Progenitor cell of endocrine pancreas (in vitro differentiated cells): ENCODE data around the gene RAB19. TPM values are rescaled to one million over a fixed set of nuclear protein-coding genes. Genes with fewer than 3 reads are reported as not detected.

Experiments
- DNase-seq: peaks from one replicate; pipeline ENCODE4 v3.0.0; 2021; ENCODE audit warnings: low spot score; ENCODE audit not compliant: unreplicated experiment
- H3K27ac Mint-ChIP-seq: 2 replicates; pipeline ENCODE4 v1.8.0; 2021; ENCODE audit warnings: mild to moderate bottlenecking, moderate library complexity, mixed read lengths
- H3K27me3 Mint-ChIP-seq: 2 replicates; pipeline ENCODE4 v1.8.0; 2021; ENCODE audit warnings: mixed read lengths
- H3K36me3 Mint-ChIP-seq: 2 replicates; pipeline ENCODE4 v1.8.0; 2022; ENCODE audit warnings: mixed read lengths; ENCODE audit not compliant: insufficient read depth
- H3K4me1 Mint-ChIP-seq: 2 replicates; pipeline ENCODE4 v1.8.0; 2021; ENCODE audit warnings: low read depth, mixed read lengths
- H3K4me3 Mint-ChIP-seq: 2 replicates; pipeline ENCODE4 v1.8.0; 2021; ENCODE audit warnings: low read depth, mild to moderate bottlenecking, moderate library complexity, mixed read lengths
- H3K9me3 Mint-ChIP-seq: 2 replicates; pipeline ENCODE4 v1.8.0; 2021; ENCODE audit warnings: low read depth, mixed read lengths
- total RNA-seq: library from RNA; stranded (reverse); gene quantifications from 2 replicates; pipeline ENCODE4 v1.2.1, GENCODE V29; 2021
- TF ChIP-seq, protein P1 (sequence below): fragments of 200-600 bp; sonication (generic); IDR thresholded peaks from one replicate; pipeline ENCODE4 v1.5.0; 2021; ENCODE audit warnings: antibody characterized with exemption, mild to moderate bottlenecking; ENCODE audit not compliant: unreplicated experiment

Gene RAB19
- total RNA-seq, 1 donor from 2014 or later = 14.0 TPM

DNA sequence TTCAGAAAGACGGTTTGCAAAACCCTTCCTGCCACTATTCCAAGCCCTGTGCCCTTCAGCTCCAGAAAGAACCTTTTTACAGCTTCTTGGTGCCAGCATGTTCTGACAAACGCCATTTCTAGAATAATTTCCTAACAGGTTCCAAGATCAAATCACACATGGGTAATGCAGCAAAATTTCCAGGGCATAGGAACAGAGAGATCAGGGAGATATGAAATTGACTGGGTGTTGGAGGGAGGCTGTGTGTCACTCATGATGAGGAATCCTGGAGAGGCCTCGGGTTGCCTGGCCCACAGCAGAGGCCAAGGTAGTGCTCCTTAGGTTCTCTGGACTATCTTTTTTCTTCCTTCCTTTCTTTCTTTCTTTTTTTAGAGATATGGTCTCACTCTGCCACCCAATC is 29.5 kb downstream of the RAB19 start:
- Mint-ChIP-seq H3K27me3 (no peaks in the 10 kb centered on the region), H3K36me3 (peaks cover 5% of the 10 kb centered on the region), H3K27ac (no peak overlapping the region), H3K9me3 (no peaks in the 10 kb centered on the region), H3K4me1 (no peaks in the 10 kb centered on the region), H3K4me3 (no peak overlapping the region)
- no peak for DNase-seq
- TF ChIP-seq, protein P1, sequence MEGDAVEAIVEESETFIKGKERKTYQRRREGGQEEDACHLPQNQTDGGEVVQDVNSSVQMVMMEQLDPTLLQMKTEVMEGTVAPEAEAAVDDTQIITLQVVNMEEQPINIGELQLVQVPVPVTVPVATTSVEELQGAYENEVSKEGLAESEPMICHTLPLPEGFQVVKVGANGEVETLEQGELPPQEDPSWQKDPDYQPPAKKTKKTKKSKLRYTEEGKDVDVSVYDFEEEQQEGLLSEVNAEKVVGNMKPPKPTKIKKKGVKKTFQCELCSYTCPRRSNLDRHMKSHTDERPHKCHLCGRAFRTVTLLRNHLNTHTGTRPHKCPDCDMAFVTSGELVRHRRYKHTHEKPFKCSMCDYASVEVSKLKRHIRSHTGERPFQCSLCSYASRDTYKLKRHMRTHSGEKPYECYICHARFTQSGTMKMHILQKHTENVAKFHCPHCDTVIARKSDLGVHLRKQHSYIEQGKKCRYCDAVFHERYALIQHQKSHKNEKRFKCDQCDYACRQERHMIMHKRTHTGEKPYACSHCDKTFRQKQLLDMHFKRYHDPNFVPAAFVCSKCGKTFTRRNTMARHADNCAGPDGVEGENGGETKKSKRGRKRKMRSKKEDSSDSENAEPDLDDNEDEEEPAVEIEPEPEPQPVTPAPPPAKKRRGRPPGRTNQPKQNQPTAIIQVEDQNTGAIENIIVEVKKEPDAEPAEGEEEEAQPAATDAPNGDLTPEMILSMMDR = no peak

DNA sequence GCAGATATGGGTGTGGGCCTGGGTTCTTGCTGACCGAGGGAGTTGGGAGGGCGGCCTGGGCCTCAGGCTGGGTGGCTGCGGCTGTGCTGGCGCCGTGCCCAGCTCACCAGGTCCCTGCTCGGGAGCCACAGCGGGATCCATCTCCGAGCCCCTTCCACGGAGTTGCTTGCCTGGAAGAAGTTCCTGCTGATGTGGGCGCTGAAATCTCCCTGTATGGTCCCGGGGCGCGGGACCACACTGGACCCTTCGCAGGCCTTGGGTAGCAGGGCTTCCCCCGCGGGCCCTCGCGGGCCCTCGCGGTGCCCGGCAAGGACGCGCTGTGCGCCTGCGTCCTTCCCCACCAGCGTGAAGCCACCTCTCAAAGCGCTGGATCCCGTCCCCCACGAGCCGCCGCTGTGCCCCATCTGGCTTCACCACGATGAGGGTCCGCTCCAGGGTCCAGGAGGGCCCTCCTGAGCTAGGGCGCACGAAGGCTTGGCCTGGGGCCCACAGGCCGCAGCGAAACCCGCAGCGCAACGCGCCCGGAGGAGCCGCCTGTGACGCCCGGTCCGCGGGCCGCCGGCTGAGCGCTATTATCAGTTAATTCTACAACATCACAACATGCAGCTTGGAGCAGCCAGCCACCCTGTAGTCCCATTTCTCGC is 31.5 kb downstream of the RAB19 start:
- no peak overlapping the region for H3K27ac Mint-ChIP-seq
- DNase-seq = no peak
- no peaks in the 10 kb centered on the region for H3K4me1 Mint-ChIP-seq
- no peaks in the 10 kb centered on the region for H3K27me3 Mint-ChIP-seq
- H3K9me3 Mint-ChIP-seq = no peaks in the 10 kb centered on the region
- H3K4me3 Mint-ChIP-seq = no peak overlapping the region
- TF ChIP-seq, protein P1 = no peak
- H3K36me3 Mint-ChIP-seq = peaks cover 2% of the 10 kb centered on the region

DNA sequence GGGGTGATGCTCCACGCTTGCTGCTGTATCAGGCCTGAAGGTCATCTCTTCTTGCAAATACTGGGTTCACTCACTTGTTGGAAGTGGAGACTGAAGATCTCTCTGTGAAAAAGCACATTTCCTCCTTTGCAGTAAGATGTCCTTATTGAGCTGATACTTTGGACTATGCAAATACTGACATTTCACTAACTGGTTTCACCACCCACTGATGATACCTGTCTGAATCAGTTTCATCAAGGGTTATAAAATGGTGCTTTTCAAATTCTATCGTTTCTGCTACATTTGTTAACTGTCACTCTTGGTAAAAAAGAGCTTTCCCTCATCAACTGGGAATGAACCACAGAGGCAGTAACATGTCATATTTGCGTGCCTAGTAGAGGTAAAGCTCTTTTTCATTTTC is 35.5 kb downstream of the RAB19 start:
- no peak for DNase-seq
- Mint-ChIP-seq H3K9me3 (no peaks in the 10 kb centered on the region), H3K27ac (no peak overlapping the region), H3K27me3 (no peaks in the 10 kb centered on the region), H3K4me1 (no peaks in the 10 kb centered on the region), H3K36me3 (no peaks in the 10 kb centered on the region), H3K4me3 (no peak overlapping the region)
- TF ChIP-seq, protein P1 = no peak

DNA sequence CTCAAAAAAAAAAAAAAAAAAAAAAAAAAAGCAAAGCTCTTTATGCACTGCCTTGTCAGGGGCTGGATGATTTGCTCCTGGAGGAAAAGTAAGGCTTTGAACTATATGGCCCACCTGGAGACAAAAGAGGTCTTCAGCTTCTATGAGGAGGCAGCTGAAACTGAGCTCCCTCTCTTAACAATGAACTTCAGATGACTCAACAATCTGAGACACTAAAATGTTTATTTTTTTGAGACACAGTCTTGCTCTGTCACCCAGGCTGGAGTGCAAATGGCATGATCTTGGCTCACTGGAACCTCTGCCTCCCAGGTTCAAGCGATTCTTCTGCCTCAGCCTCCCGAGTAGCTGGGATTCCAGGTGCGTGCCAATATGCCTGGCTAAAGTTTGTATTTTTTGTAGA is 36.7 kb downstream of the RAB19 start:
- Mint-ChIP-seq H3K36me3 (no peaks in the 10 kb centered on the region), H3K27me3 (no peaks in the 10 kb centered on the region), H3K4me3 (no peak overlapping the region), H3K9me3 (no peaks in the 10 kb centered on the region), H3K27ac (no peak overlapping the region), H3K4me1 (no peaks in the 10 kb centered on the region)
- TF ChIP-seq, protein P1 = no peak
- no peak for DNase-seq

DNA sequence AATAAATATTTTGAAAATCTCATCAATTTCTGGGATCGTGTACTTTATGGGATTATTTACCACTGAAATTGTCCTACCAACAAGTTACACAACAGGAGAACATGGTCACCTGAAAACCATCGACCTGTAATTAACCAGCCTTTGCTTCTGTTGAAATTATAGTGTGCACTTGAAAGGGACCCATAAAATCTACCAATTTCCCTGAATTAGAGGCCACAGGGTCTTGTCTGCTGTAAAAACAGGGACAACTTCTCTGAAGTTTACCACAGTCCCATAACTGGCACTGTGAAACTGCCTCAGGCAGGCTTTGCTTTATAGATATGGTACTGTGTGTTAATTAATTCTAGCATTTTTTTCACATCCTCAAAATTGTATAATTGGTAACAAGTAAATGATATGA is 37.7 kb downstream of the RAB19 start:
- no peaks in the 10 kb centered on the region for H3K27me3 Mint-ChIP-seq
- H3K9me3 Mint-ChIP-seq = no peaks in the 10 kb centered on the region
- no peak overlapping the region for H3K4me3 Mint-ChIP-seq
- H3K4me1 Mint-ChIP-seq = no peaks in the 10 kb centered on the region
- TF ChIP-seq, protein P1 = no peak
- no peaks in the 10 kb centered on the region for H3K36me3 Mint-ChIP-seq
- DNase-seq = no peak
- H3K27ac Mint-ChIP-seq = no peak overlapping the region
